Neural crest cell (in vitro differentiated cells): ENCODE data around the gene TRDMT1. TPM values are rescaled to one million over a fixed set of nuclear protein-coding genes. Genes with fewer than 3 reads are reported as not detected.

Experiments
- DNase-seq: peaks from one replicate; pipeline ENCODE4 v3.0.0; 2021; ENCODE audit warnings: low read depth, mixed read lengths, low spot score
- H3K27ac Mint-ChIP-seq: one replicate; pipeline ENCODE4 v1.8.0; 2021; ENCODE audit warnings: mild to moderate bottlenecking, mixed read lengths; ENCODE audit not compliant: unreplicated experiment
- H3K27me3 Mint-ChIP-seq: 2 replicates; pipeline ENCODE4 v1.8.0; 2021; ENCODE audit warnings: low read depth, mild to moderate bottlenecking, mixed read lengths
- H3K36me3 Mint-ChIP-seq: 2 replicates; pipeline ENCODE4 v1.8.0; 2021; ENCODE audit warnings: low read depth, mild to moderate bottlenecking, mixed read lengths
- H3K4me1 Mint-ChIP-seq: 2 replicates; pipeline ENCODE4 v1.8.0; 2021; ENCODE audit warnings: mixed read lengths
- H3K4me3 Mint-ChIP-seq: one replicate; pipeline ENCODE4 v1.8.0; 2021; ENCODE audit warnings: mild to moderate bottlenecking, mixed read lengths
- H3K9me3 Mint-ChIP-seq: 2 replicates; pipeline ENCODE4 v1.8.0; 2021; ENCODE audit warnings: mixed read lengths
- CTCF ChIP-seq: fragments of 200-600 bp; sonication (generic); conservative IDR thresholded peaks from 2 replicates; pipeline ENCODE4 v1.5.0; 2021; ENCODE audit warnings: antibody characterized with exemption, mild to moderate bottlenecking
- total RNA-seq: library from RNA; stranded (reverse); gene quantifications from 2 replicates; pipeline ENCODE4 v1.2.1, GENCODE V29; 2021

Gene TRDMT1
- total RNA-seq, 1 donor from 2014 or later = 17.3 TPM

GRCh38 chr10:17181110-17181509 lies 20.4 kb downstream of the TRDMT1 start:
- Mint-ChIP-seq H3K4me3 (no peak overlapping the region), H3K27me3 (no peaks in the 10 kb centered on the region), H3K27ac (no peak overlapping the region), H3K4me1 (peaks cover 5% of the 10 kb centered on the region), H3K9me3 (no peaks in the 10 kb centered on the region), H3K36me3 (no peaks in the 10 kb centered on the region)
- DNase-seq = no peak
- no peak for TF ChIP-seq CTCF

DNA sequence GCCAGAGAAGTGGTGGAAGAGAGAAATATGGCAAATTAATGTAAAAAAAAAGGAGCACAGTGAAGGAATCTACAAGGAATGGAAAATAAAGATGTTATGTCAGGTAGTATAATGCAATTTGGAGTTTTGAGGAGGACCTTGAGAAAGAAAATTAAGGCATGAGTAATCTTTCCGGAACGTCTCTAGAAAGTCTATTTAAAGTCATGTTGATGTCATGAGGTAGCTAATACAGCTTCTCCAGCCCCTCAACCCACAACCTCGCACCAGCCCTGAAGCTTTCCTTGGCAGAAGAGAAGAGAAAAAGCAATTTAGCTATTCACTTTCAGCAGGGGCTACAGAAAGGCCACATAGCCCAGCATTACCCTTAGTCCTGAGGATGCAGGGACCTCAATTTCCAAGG lies 22.5 kb downstream of the TRDMT1 start:
- H3K4me1 Mint-ChIP-seq = peaks cover 10% of the 10 kb centered on the region

GRCh38 chr10:17178006-17178405 lies 23.5 kb downstream of the TRDMT1 start:
- no peak overlapping the region for H3K4me3 Mint-ChIP-seq
- no peaks in the 10 kb centered on the region for H3K9me3 Mint-ChIP-seq
- peaks cover 10% of the 10 kb centered on the region for H3K4me1 Mint-ChIP-seq
- H3K27ac Mint-ChIP-seq = no peak overlapping the region
- TF ChIP-seq CTCF = no peak
- no peak for DNase-seq
- H3K36me3 Mint-ChIP-seq = peaks cover 2% of the 10 kb centered on the region
- H3K27me3 Mint-ChIP-seq = no peaks in the 10 kb centered on the region

More for the DNA sequence above, 22.5 kb downstream of the TRDMT1 start:
- TF ChIP-seq CTCF = no peak
- H3K4me3 Mint-ChIP-seq = no peak overlapping the region
- no peak overlapping the region for H3K27ac Mint-ChIP-seq
- H3K36me3 Mint-ChIP-seq = no peaks in the 10 kb centered on the region
- no peaks in the 10 kb centered on the region for H3K27me3 Mint-ChIP-seq
- DNase-seq = no peak
- no peaks in the 10 kb centered on the region for H3K9me3 Mint-ChIP-seq

DNA sequence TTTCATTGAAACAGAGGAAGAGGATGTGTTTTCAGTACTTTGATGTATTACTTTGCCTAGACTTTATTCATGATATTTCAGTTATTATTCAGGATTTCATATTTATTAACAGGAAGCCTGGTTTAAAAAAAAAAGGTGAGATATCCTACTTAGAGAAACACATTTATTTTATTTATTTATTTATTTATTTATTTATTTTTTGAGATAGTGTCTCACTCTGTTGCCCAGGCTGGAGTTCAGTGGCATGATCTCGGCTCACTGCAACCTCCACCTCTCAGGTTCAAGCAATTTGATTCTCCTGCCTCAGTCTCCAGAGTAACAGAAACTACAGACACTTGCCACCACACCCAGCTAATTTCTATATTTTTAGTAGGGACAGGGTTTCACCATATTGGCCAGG lies 24.5 kb downstream of the TRDMT1 start:
- no peak overlapping the region for H3K4me3 Mint-ChIP-seq
- H3K27ac Mint-ChIP-seq = no peak overlapping the region
- H3K9me3 Mint-ChIP-seq = no peaks in the 10 kb centered on the region
- no peak for TF ChIP-seq CTCF
- peaks cover 2% of the 10 kb centered on the region for H3K36me3 Mint-ChIP-seq
- H3K27me3 Mint-ChIP-seq = no peaks in the 10 kb centered on the region
- no peak for DNase-seq
- peaks cover 10% of the 10 kb centered on the region for H3K4me1 Mint-ChIP-seq

- no peak for TF ChIP-seq CTCF
- peaks cover 2% of the 10 kb centered on the region for H3K36me3 Mint-ChIP-seq
- H3K9me3 Mint-ChIP-seq = no peaks in the 10 kb centered on the region
- H3K27ac Mint-ChIP-seq = no peak overlapping the region
- H3K4me1 Mint-ChIP-seq = peaks cover 10% of the 10 kb centered on the region
- no peaks in the 10 kb centered on the region for H3K27me3 Mint-ChIP-seq
- no peak overlapping the region for H3K4me3 Mint-ChIP-seq
- no peak for DNase-seq
Observed at GRCh38 chr10:17176091-17176490, 25.4 kb downstream of the TRDMT1 start.

GRCh38 chr10:17175551-17175950 lies 25.9 kb downstream of the TRDMT1 start:
- Mint-ChIP-seq H3K36me3 (peaks cover 2% of the 10 kb centered on the region), H3K4me3 (no peak overlapping the region), H3K27ac (no peak overlapping the region), H3K27me3 (no peaks in the 10 kb centered on the region), H3K9me3 (no peaks in the 10 kb centered on the region), H3K4me1 (peaks cover 10% of the 10 kb centered on the region)
- DNase-seq = no peak
- no peak for TF ChIP-seq CTCF
